Upper lobe of left lung (tissue), 6 donors: Measurements from ENCODE around the gene PTPRC. TPM values are rescaled to one million over a fixed set of nuclear protein-coding genes. Genes with fewer than 3 reads are reported as not detected.

ENCODE experiments used
- ATAC-seq, 2 donors: fragments of 200-7000 bp; cut with Tn5 transposase; one replicate each; pipeline ENCODE4 v1.9.1; 2022; ENCODE audit warnings: mild to moderate bottlenecking in 2 of 2, moderate library complexity in 2 of 2; ENCODE audit not compliant: low FRiP score in 2 of 2
- DNase-seq, 2 donors: peaks; one replicate each; pipeline ENCODE4 v3.0.0-alpha.2; 2019 to 2020
- H3K27ac ChIP-seq, 4 donors: fragments of 200-600 bp; sonication (generic); one replicate each; pipeline ENCODE4 v1.5.1; 2016 to 2019
- H3K27me3 ChIP-seq, 4 donors: fragments of 200-600 bp; sonication (generic); one replicate each; pipeline ENCODE4 v1.5.1; 2017 to 2019
- H3K36me3 ChIP-seq, 4 donors: fragments of 200-600 bp; sonication (generic); one replicate each; pipeline ENCODE4 v1.5.1; 2016 to 2019
- H3K4me1 ChIP-seq, 4 donors: fragments of 200-600 bp; sonication (generic); one replicate each; pipeline ENCODE4 v1.5.1; 2018 to 2019
- H3K4me3 ChIP-seq, 4 donors: fragments of 200-600 bp; sonication (generic); one replicate each; pipeline ENCODE4 v1.5.1; 2017 to 2019; ENCODE audit warnings: mild to moderate bottlenecking in 2 of 4, moderate library complexity in 1 of 4
- H3K9me3 ChIP-seq, 4 donors: fragments of 200-600 bp; sonication (generic); one replicate each; pipeline ENCODE4 v1.5.1; 2018 to 2019
- EP300 ChIP-seq, 4 donors: sonication (generic); formaldehyde crosslinking; IDR thresholded peaks; one replicate each; pipeline ENCODE4 v1.5.1; 2017; ENCODE audit warnings: antibody characterized with exemption in 4 of 4, control low read depth in 2 of 4
- POLR2A ChIP-seq, 4 donors: fragments of 450-650 bp; IDR thresholded peaks; one replicate each; pipeline ENCODE4 v1.5.1; 2016 to 2017; ENCODE audit warnings: antibody characterized with exemption in 4 of 4, mild to moderate bottlenecking in 2 of 4
- POLR2AphosphoS5 ChIP-seq, 2 donors: sonication (generic); formaldehyde crosslinking; IDR thresholded peaks; one replicate each; pipeline ENCODE4 v1.5.1; 2017; ENCODE audit warnings: antibody characterized with exemption in 2 of 2
- whole genome bisulfite sequencing, 2 donors: methylation state at CpG; one replicate each; pipeline ENCODE4 v1.1.5; 2017 to 2018; 5-methylcytosine and 5-hydroxymethylcytosine counted together
- total RNA-seq, 6 donors: library from RNA; depleted of rRNA in 4 of 6; stranded (reverse); fragments of >200 nt in 4 of 6; gene quantifications; one replicate each; pipeline versions ENCODE4 v1.1.0 to v1.2.1, GENCODE V29; 2016 to 2021
- TF ChIP-seq, protein P1 (sequence below), 6 experiments: fragments of 450-650 bp in 4 of 6; fragments of 200-600 bp in 2 of 6; sonication (generic) in 2 of 6; IDR thresholded peaks; one replicate each; pipeline ENCODE4 v1.5.1; 2016 to 2019; ENCODE audit warnings: antibody characterized with exemption in 6 of 6
- donor health status: DM: no; HTN: no; CAD: no; lungs with moderate emphysema.
- donor health status: DM: no; HTN: yes; CAD: no; lungs with severe emphysema.

PTPRC gene
- total RNA-seq, 6 donors from 2014 or later: 70.2 to 171 (median 101) TPM

- Histone ChIP-seq H3K27ac (peak overlapping the region in 1 of 4 donors; percentile 19), H3K9me3 (no peaks in the 10 kb centered on the region), H3K27me3 (no peaks in the 10 kb centered on the region), H3K4me1 (peaks cover 0 to 10% (median 7%) of the 10 kb centered on the region in 4 donors), H3K36me3 (no peaks in the 10 kb centered on the region), H3K4me3 (no peak overlapping the region)
- ATAC-seq: no peak
- no peak for TF ChIP-seq EP300 (IDR thresholded peaks at IDR 0.05)
- no peak for TF ChIP-seq POLR2A (IDR thresholded peaks at IDR 0.05)
- TF ChIP-seq, protein P1, sequence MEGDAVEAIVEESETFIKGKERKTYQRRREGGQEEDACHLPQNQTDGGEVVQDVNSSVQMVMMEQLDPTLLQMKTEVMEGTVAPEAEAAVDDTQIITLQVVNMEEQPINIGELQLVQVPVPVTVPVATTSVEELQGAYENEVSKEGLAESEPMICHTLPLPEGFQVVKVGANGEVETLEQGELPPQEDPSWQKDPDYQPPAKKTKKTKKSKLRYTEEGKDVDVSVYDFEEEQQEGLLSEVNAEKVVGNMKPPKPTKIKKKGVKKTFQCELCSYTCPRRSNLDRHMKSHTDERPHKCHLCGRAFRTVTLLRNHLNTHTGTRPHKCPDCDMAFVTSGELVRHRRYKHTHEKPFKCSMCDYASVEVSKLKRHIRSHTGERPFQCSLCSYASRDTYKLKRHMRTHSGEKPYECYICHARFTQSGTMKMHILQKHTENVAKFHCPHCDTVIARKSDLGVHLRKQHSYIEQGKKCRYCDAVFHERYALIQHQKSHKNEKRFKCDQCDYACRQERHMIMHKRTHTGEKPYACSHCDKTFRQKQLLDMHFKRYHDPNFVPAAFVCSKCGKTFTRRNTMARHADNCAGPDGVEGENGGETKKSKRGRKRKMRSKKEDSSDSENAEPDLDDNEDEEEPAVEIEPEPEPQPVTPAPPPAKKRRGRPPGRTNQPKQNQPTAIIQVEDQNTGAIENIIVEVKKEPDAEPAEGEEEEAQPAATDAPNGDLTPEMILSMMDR (IDR thresholded peaks at IDR 0.05): no peak
- no peak for TF ChIP-seq POLR2AphosphoS5 (IDR thresholded peaks at IDR 0.05)
- 77 to 81% methylated on average over 1 of the region's 1 CpG for WGBS, 2 donors
- DNase-seq: no peak
Measured at GRCh38 chr1:198660341-198661261, 21.8 kb downstream of the PTPRC start.

DNA sequence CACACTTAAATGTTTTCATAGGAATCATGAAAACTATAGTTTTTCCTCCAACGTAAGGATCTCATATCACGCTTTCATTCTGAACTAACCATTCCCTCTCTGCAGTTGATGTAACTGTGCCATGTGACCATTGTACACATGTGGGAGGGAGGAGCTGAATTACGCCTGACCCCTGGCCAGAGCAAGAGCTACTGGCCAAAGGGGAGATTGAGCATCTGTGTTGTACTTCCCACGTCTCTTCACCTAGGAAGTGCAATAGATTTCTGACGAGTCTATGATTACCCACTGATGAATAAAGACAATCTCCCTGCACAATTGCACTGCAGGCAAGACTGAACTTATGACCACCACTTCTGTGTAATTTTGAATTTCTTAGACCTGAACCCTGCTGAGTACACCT, 24.0 kb downstream of the PTPRC start:
- DNase-seq: no peak
- Histone ChIP-seq H3K4me3 (no peak overlapping the region), H3K4me1 (peaks cover 0 to 10% (median 6%) of the 10 kb centered on the region in 4 donors), H3K9me3 (no peaks in the 10 kb centered on the region), H3K27ac (peak overlapping the region in 2 of 4 donors; percentile 9 to 80), H3K36me3 (no peaks in the 10 kb centered on the region), H3K27me3 (no peaks in the 10 kb centered on the region)
- 53 to 75% methylated on average over 5 of the region's 5 CpGs for WGBS, 2 donors
- peak in 1 of 2 donors; percentile 24 for TF ChIP-seq POLR2AphosphoS5 (IDR thresholded peaks at IDR 0.05)
- TF ChIP-seq, protein P1 (IDR thresholded peaks at IDR 0.05): no peak
- ATAC-seq: peak in 1 of 2 donors; percentile 18

DNA sequence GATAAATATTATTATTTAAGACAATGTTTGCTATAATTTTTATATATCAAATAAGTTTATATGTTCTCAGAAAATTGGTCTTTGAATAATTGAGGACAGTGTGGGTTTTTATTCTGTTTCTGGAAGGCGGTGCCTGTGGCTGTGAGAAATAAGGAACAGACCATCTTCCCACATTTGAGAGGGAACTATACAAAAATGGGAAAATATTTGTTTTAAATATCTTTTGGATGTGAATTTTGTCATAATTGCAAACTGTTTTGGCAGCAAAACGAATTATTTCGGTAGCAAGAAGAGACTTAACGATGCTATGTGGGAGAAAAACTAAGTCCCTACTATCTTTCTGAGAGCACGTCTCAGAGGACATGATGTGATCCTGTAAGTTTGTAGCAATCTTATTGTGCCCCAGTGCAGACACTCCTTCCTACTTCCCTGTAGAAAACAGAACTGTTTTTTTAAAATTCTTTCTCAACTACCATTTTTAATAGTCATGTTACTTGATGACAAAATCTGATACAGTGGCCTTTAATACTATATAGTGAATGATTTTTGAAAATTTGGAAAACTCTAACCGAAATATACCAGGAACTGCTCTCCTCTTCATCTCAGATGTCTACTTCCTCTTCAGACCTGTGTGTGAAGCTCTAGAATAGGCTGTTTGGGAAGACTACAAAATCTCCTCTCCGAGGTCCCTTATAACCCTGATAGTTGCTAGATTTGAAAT, 25.4 kb downstream of the PTPRC start:
- DNase-seq (no peak), ATAC-seq (peak; percentile 62 to 83)
- Histone ChIP-seq H3K27me3 (no peaks in the 10 kb centered on the region), H3K4me1 (peaks cover 0 to 6% (median 4%) of the 10 kb centered on the region in 4 donors), H3K4me3 (no peak overlapping the region), H3K27ac (peak overlapping the region; percentile 64 to 80 (median 69)), H3K36me3 (no peaks in the 10 kb centered on the region), H3K9me3 (no peaks in the 10 kb centered on the region)
- 67 to 72% methylated on average over 7 of the region's 7 CpGs for WGBS, 2 donors
- TF ChIP-seq, protein P1 (IDR thresholded peaks at IDR 0.05): no peak
- TF ChIP-seq POLR2AphosphoS5 (IDR thresholded peaks at IDR 0.05): no peak
- no peak for TF ChIP-seq EP300 (IDR thresholded peaks at IDR 0.05)
- no peak for TF ChIP-seq POLR2A (IDR thresholded peaks at IDR 0.05)

DNA sequence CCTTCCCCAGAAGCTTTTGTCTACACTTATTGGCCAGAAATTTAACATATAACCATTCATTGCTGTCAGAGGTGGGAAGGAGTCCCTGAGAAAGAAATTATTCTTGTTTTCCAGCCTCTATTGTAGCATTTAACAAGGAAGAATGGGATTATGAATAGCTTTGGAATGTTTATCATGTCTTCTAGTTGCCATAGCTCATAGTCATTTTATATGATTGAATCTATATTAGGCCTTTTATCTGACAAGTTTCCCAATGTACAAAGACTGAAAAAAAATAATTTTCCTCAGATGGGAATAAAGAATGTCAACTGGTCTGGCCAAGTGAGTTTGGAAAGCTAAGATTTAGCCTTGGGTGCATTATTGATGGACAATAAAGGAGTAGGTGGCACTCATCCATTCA, 28.3 kb downstream of the PTPRC start:
- no peak for DNase-seq
- TF ChIP-seq POLR2A (IDR thresholded peaks at IDR 0.05): no peak
- TF ChIP-seq EP300 (IDR thresholded peaks at IDR 0.05): no peak
- ATAC-seq: no peak
- peaks cover 0 to 6% (median 2%) of the 10 kb centered on the region in 4 donors for H3K4me1 ChIP-seq
- no peak overlapping the region for H3K4me3 ChIP-seq
- H3K27ac ChIP-seq: no peak overlapping the region
- H3K36me3 ChIP-seq: no peaks in the 10 kb centered on the region
- no peaks in the 10 kb centered on the region for H3K9me3 ChIP-seq
- no peaks in the 10 kb centered on the region for H3K27me3 ChIP-seq

GRCh38 chr1:198667807-198668206, 29.0 kb downstream of the PTPRC start:
- TF ChIP-seq EP300 (IDR thresholded peaks at IDR 0.05) (no peak), POLR2A (IDR thresholded peaks at IDR 0.05) (no peak), POLR2AphosphoS5 (IDR thresholded peaks at IDR 0.05) (no peak)
- TF ChIP-seq, protein P1 (IDR thresholded peaks at IDR 0.05): no peak
- no peaks in the 10 kb centered on the region for H3K9me3 ChIP-seq
- no peak for ATAC-seq
- no peak for DNase-seq
- H3K27me3 ChIP-seq: no peaks in the 10 kb centered on the region
- no peak overlapping the region for H3K4me3 ChIP-seq
- no peaks in the 10 kb centered on the region for H3K36me3 ChIP-seq
- H3K27ac ChIP-seq: peak overlapping the region in 1 of 4 donors; percentile 5
- H3K4me1 ChIP-seq: peaks cover 0 to 6% (median 2%) of the 10 kb centered on the region in 4 donors
